GM12878 (cell line): ENCODE data around the gene SHC2. TPM values are rescaled to one million over a fixed set of nuclear protein-coding genes. Genes with fewer than 3 reads are reported as not detected.

Experiments used
- BCL11A ChIP-seq: IDR thresholded peaks from 2 replicates; pipeline ENCODE4 v1.6.1; 2011; ENCODE audit warnings: low read depth, low read length
- BCL3 ChIP-seq: IDR thresholded peaks from 2 replicates; pipeline ENCODE4 v1.6.1; 2011; ENCODE audit warnings: borderline replicate concordance, low read depth, mild to moderate bottlenecking, moderate library complexity, low read length; ENCODE audit not compliant: insufficient read depth, poor library complexity, severe bottlenecking
- CEBPZ ChIP-seq: fragments of 150-350 bp; IDR thresholded peaks from 2 replicates; pipeline ENCODE4 v1.6.1; 2016; ENCODE audit warnings: low read depth, low read length
- CHD1 ChIP-seq: IDR thresholded peaks from 2 replicates; pipeline ENCODE4 v1.6.1; 2012; ENCODE audit warnings: low read depth, low read length, improper control_type of control experiment
- ETV6 ChIP-seq, 2 experiments: fragments of 450-650 bp in 1 of 2; IDR thresholded peaks in 1 of 2; conservative IDR thresholded peaks in 1 of 2; 2 replicates each; pipeline ENCODE4 v1.6.1; 2014; ENCODE audit warnings: antibody characterized with exemption in 1 of 2, borderline replicate concordance in 1 of 2, low read depth in 1 of 2, mild to moderate bottlenecking in 1 of 2, moderate library complexity in 1 of 2
- GABPA ChIP-seq: IDR thresholded peaks from 2 replicates; pipeline ENCODE4 v1.6.1; 2014; ENCODE audit warnings: antibody characterized with exemption, low read depth, mild to moderate bottlenecking, inconsistent platforms
- IKZF1 ChIP-seq: fragments of 450-650 bp; conservative IDR thresholded peaks from 2 replicates; pipeline ENCODE4 v1.6.1; 2017; ENCODE audit warnings: antibody characterized with exemption, mild to moderate bottlenecking
- IKZF2 ChIP-seq, 2 experiments: fragments of 450-650 bp; IDR thresholded peaks; 2 replicates each; pipeline ENCODE4 v1.6.1; 2017; ENCODE audit warnings: mild to moderate bottlenecking in 2 of 2, moderate library complexity in 2 of 2
- LARP7 ChIP-seq: fragments of 450-650 bp; IDR thresholded peaks from 2 replicates; pipeline ENCODE4 v1.6.1; 2017; ENCODE audit warnings: mild to moderate bottlenecking
- MTA3 ChIP-seq: IDR thresholded peaks from 2 replicates; pipeline ENCODE4 v1.6.1; 2012; ENCODE audit warnings: low read length, inconsistent platforms, borderline replicate concordance
- NFYA ChIP-seq: IDR thresholded peaks from 2 replicates; pipeline ENCODE4 v1.6.1; 2011; ENCODE audit warnings: low read depth, mild to moderate bottlenecking, low read length, improper control_type of control experiment, borderline replicate concordance
- NR2C2 ChIP-seq: IDR thresholded peaks from 2 replicates; pipeline ENCODE4 v1.6.1; 2011; ENCODE audit warnings: borderline replicate concordance, low read depth; ENCODE audit not compliant: control insufficient read depth, insufficient read length
- PAX8 ChIP-seq: fragments of 450-650 bp; IDR thresholded peaks from 2 replicates; pipeline ENCODE4 v1.6.1; 2017; ENCODE audit warnings: mild to moderate bottlenecking, moderate library complexity
- RAD51 ChIP-seq: fragments of 450-650 bp; IDR thresholded peaks from 2 replicates; pipeline ENCODE4 v1.6.1; 2016; ENCODE audit warnings: moderate library complexity, mild to moderate bottlenecking, inconsistent platforms
- SIN3A ChIP-seq: IDR thresholded peaks from 2 replicates; pipeline ENCODE4 v1.6.1; 2012; ENCODE audit warnings: low read depth, low read length, improper control_type of control experiment
- SREBF1 ChIP-seq: IDR thresholded peaks from 2 replicates; pipeline ENCODE4 v1.6.1; 2012; ENCODE audit warnings: mild to moderate bottlenecking, low read length
- ZNF274 ChIP-seq: IDR thresholded peaks from one replicate; pipeline ENCODE4 v1.8.0; 2011; ENCODE audit not compliant: insufficient read length, insufficient read depth
- polyA plus RNA-seq, 11 experiments: library from polyadenylated mRNA; depleted of rRNA in 4 of 11; unstranded in 6 of 11; stranded (reverse) in 5 of 11; fragments of >200 nt; fragmentation: Nextera tagmentation in 4 of 11; fragmentation: Illumina TruSeq in 1 of 11; extraction: Ambion mirVana in 4 of 11; extraction: Trizol in 1 of 11; gene quantifications; 1 replicate in 1 of 11; 2 replicates in 10 of 11; pipeline versions ENCODE4 v1.2.1 to v1.2.3, GENCODE V29; 2011 to 2016; ENCODE audit warnings: inconsistent platforms in 2 of 11, missing spikeins in 2 of 11, low read depth in 1 of 11
- total RNA-seq, 4 experiments: library from RNA; depleted of rRNA in 3 of 4; stranded (reverse); fragments of >200 nt in 3 of 4; fragmentation: Illumina TruSeq in 1 of 4; extraction: Trizol in 1 of 4; gene quantifications; 2 replicates each; pipeline versions ENCODE4 v1.2.1 to v1.2.3, GENCODE V29; 2013 to 2021
- TF ChIP-seq, protein P1 (sequence below): fragments of 450-650 bp; formaldehyde crosslinking; IDR thresholded peaks from 2 replicates; pipeline ENCODE4 v1.4.0; 2022; ENCODE audit warnings: mild to moderate bottlenecking, moderate library complexity
- TF ChIP-seq, protein P2 (sequence below): fragments of 450-650 bp; IDR thresholded peaks from 2 replicates; pipeline ENCODE4 v1.6.1; 2017; ENCODE audit warnings: mild to moderate bottlenecking, low read depth, inconsistent platforms; ENCODE audit not compliant: poor library complexity, severe bottlenecking

Gene SHC2
- total and polyA plus RNA-seq, 10 of the 15 experiments (the other 5 are each of a cell fraction or from before 2014, with no cell fraction given): 0.08 TPM; not detected in 9

DNA sequence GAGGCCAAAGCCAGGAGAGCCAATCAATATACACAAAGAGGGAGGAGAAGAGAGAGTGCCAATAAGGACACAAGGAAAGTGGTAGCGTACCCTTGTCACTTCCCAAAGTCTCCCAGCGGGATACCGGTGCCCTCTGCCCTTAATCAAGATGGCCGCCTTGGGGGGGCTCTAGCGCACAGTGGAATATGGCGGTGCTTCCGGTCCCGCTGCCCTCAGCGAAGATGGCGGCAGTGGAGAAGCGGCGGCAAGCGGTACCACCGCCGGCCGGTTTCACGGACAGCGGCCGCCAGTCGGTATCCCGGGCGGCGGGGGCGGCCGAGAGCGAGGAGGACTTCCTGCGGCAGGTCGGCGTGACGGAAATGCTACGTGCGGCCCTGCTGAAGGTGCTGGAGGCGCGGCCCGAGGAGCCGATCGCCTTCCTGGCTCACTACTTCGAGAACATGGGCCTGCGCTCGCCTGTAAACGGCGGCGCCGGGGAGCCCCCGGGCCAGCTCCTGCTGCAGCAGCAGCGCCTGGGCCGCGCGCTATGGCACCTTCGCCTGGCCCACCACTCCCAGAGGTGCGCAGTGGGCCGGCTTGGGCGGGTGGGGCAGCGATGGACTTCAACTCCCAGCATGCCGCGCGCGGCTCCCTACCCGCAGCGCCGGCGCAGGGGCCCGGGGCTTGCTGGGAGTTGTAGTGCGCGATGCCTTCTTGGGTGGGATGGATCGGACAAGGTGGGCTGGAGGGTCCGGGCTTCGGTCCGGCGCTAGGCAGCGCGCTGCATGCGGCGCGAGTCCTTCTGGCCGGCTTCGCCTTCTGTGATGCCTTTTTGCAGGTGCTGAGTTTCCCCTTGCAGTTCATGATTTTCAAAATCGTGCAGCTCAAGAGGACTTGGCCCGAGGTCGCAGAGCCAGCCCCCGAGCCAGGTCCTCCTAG lies 46.7 kb upstream of the SHC2 start, which contains the start of gene TPGS1 (continued):
- TF ChIP-seq CHD1 (no peak), SREBF1 (peak; percentile 68), NR2C2 (no peak), MTA3 (no peak), ETV6 (conservative IDR thresholded peaks at IDR 0.05 in 1 of 2, IDR thresholded peaks at IDR 0.05 in 1 of 2; ENCODE audit: borderline replicate concordance in 1 of 2, low read depth in 1 of 2) (no peak), BCL11A (0 out of 2 replicates have a peak, but pooled peaks have one; percentile 5), PAX8 (no peak), RAD51 (peak; percentile 75), GABPA (peak; percentile 96), CEBPZ (no peak), LARP7 (peak; percentile 79), IKZF2 (IDR thresholded peaks at IDR 0.05) (peak in 1 of 2 experiments; percentile 72; a peak in 2 of 4 replicates), NFYA (no peak), IKZF1 (peak; percentile 98), ZNF274 (no peak), BCL3 (no peak), SIN3A (peak; percentile 21; the same call in 1 of the 2 replicates)
- TF ChIP-seq, protein P1, sequence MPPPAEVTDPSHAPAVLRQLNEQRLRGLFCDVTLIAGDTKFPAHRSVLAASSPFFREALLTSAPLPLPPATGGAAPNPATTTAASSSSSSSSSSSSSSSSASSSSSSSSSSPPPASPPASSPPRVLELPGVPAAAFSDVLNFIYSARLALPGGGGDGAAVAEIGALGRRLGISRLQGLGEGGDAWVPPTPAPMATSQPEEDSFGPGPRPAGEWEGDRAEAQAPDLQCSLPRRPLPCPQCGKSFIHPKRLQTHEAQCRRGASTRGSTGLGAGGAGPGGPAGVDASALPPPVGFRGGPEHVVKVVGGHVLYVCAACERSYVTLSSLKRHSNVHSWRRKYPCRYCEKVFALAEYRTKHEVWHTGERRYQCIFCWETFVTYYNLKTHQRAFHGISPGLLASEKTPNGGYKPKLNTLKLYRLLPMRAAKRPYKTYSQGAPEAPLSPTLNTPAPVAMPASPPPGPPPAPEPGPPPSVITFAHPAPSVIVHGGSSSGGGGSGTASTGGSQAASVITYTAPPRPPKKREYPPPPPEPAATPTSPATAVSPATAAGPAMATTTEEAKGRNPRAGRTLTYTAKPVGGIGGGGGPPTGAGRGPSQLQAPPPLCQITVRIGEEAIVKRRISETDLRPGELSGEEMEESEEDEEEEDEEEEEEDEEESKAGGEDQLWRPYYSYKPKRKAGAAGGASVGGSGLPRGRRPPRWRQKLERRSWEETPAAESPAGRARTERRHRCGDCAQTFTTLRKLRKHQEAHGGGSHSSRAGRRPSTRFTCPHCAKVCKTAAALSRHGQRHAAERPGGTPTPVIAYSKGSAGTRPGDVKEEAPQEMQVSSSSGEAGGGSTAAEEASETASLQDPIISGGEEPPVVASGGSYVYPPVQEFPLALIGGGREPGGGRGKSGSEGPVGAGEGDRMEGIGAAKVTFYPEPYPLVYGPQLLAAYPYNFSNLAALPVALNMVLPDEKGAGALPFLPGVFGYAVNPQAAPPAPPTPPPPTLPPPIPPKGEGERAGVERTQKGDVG (CRISPR knock-in tag): no peak
- TF ChIP-seq, protein P2, sequence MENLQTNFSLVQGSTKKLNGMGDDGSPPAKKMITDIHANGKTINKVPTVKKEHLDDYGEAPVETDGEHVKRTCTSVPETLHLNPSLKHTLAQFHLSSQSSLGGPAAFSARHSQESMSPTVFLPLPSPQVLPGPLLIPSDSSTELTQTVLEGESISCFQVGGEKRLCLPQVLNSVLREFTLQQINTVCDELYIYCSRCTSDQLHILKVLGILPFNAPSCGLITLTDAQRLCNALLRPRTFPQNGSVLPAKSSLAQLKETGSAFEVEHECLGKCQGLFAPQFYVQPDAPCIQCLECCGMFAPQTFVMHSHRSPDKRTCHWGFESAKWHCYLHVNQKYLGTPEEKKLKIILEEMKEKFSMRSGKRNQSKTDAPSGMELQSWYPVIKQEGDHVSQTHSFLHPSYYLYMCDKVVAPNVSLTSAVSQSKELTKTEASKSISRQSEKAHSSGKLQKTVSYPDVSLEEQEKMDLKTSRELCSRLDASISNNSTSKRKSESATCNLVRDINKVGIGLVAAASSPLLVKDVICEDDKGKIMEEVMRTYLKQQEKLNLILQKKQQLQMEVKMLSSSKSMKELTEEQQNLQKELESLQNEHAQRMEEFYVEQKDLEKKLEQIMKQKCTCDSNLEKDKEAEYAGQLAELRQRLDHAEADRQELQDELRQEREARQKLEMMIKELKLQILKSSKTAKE: peak; percentile 55
